WTC11 (cell line): Measurements from ENCODE around the gene IL37. TPM values are rescaled to one million over a fixed set of nuclear protein-coding genes. Genes with fewer than 3 reads are reported as not detected.

Source experiments
- ATAC-seq: fragments of 200-7000 bp; cut with Tn5 transposase; 2 replicates; pipeline ENCODE4 v1.10.0; 2021; ENCODE audit warnings: mild to moderate bottlenecking, moderate library complexity
- CTCF ChIA-PET: fragments of 300-600 bp; sonication (Branson Sonifier 250); formaldehyde crosslinking; loops from one replicate; lab custom pipeline; 2021; ENCODE audit warnings: antibody characterized with exemption; lab: Charles Lee
- POLR2A ChIA-PET: fragments of 350-600 bp; sonication (Branson Sonifier 250); formaldehyde crosslinking; loops from one replicate; lab custom pipeline; 2021; ENCODE audit warnings: antibody characterized with exemption; lab: Charles Lee
- DNase-seq: peaks from one replicate; pipeline ENCODE4 v3.0.0; 2021; ENCODE audit warnings: low spot score
- H3K27ac Mint-ChIP-seq: 2 replicates; pipeline ENCODE4 v1.8.0; 2021; ENCODE audit warnings: mixed read lengths
- H3K27me3 Mint-ChIP-seq: 2 replicates; pipeline ENCODE4 v1.8.0; 2021; ENCODE audit warnings: low read depth, mild to moderate bottlenecking, moderate library complexity, mixed read lengths
- H3K36me3 Mint-ChIP-seq: 2 replicates; pipeline ENCODE4 v1.8.0; 2021; ENCODE audit warnings: mixed read lengths
- H3K4me1 Mint-ChIP-seq: 2 replicates; pipeline ENCODE4 v1.8.0; 2022; ENCODE audit warnings: mixed read lengths
- H3K4me3 Mint-ChIP-seq: 2 replicates; pipeline ENCODE4 v1.8.0; 2021; ENCODE audit warnings: mild to moderate bottlenecking, moderate library complexity, mixed read lengths
- H3K9me3 Mint-ChIP-seq: 2 replicates; pipeline ENCODE4 v1.8.0; 2021; ENCODE audit warnings: mixed read lengths
- AR ChIP-seq: fragments of 250-450 bp; sonication (Bioruptor Pico); IDR thresholded peaks from 2 replicates; pipeline ENCODE4 v1.9.0; 2021; ENCODE audit warnings: mild to moderate bottlenecking
- CDX4 ChIP-seq: fragments of 250-450 bp; sonication (Bioruptor Pico); IDR thresholded peaks from 2 replicates; pipeline ENCODE4 v1.9.0; 2021; ENCODE audit warnings: moderate library complexity, mild to moderate bottlenecking, inconsistent platforms, borderline replicate concordance
- IRF1 ChIP-seq: sonication (generic); formaldehyde crosslinking; IDR thresholded peaks from 2 replicates; pipeline ENCODE4 v1.8.0; 2023; ENCODE audit warnings: missing genetic modification reagents
- MLX ChIP-seq: sonication (generic); formaldehyde crosslinking; IDR thresholded peaks from 2 replicates; pipeline ENCODE4 v1.8.1; 2023; ENCODE audit warnings: mild to moderate bottlenecking, missing genetic modification reagents, moderate library complexity
- MYBL2 ChIP-seq: sonication (generic); formaldehyde crosslinking; IDR thresholded peaks from 2 replicates; pipeline ENCODE4 v1.8.1; 2023; ENCODE audit warnings: mild to moderate bottlenecking, moderate library complexity, missing genetic modification reagents
- STAT6 ChIP-seq: sonication (generic); formaldehyde crosslinking; conservative IDR thresholded peaks from 2 replicates; pipeline ENCODE4 v1.8.1; 2023; ENCODE audit warnings: mild to moderate bottlenecking, low read depth, missing genetic modification reagents, moderate library complexity
- ZNF671 ChIP-seq: fragments of 250-450 bp; sonication (Bioruptor Pico); IDR thresholded peaks from 2 replicates; pipeline ENCODE4 v1.8.0; 2021; ENCODE audit warnings: mild to moderate bottlenecking
- total RNA-seq: library from RNA; stranded (reverse); gene quantifications from 3 replicates; pipeline ENCODE4 v1.2.3, GENCODE V29; 2021
- TF ChIP-seq, protein P1 (sequence below): sonication (generic); formaldehyde crosslinking; IDR thresholded peaks from 2 replicates; pipeline ENCODE4 v1.8.1; 2022; ENCODE audit warnings: mild to moderate bottlenecking, moderate library complexity, missing genetic modification reagents

The IL37 gene
- total RNA-seq, 1 experiment from 2014 or later, result 0.48 TPM

GRCh38 chr2:112891385-112891831 lies 19.6 kb upstream of the IL37 start:
- DNase-seq (no peak), ATAC-seq (no peak)
- Mint-ChIP-seq H3K27ac (no peak overlapping the region), H3K27me3 (peaks cover 5% of the 10 kb centered on the region), H3K4me3 (no peak overlapping the region), H3K9me3 (peaks cover 4% of the 10 kb centered on the region; the same call in 1 of the 2 replicates), H3K36me3 (no peaks in the 10 kb centered on the region), H3K4me1 (no peaks in the 10 kb centered on the region)
- CTCF ChIA-PET, result interaction anchor here (1.1 kb wide), 1 partner anchor 50 kb away, joined by 3 read pairs; no protein-coding TSS in a partner anchor
- POLR2A ChIA-PET, result interaction anchor here (0.6 kb wide), 1 partner anchor 50 kb away, joined by 3 read pairs; no protein-coding TSS in a partner anchor
- TF ChIP-seq MYBL2 (CRISPR knock-in tag), result no peak
- no peak for TF ChIP-seq CDX4 (CRISPR knock-in tag)
- TF ChIP-seq ZNF671 (CRISPR knock-in tag), result no peak

- no peaks in the 10 kb centered on the region for H3K36me3 Mint-ChIP-seq
- TF ChIP-seq, protein P1, sequence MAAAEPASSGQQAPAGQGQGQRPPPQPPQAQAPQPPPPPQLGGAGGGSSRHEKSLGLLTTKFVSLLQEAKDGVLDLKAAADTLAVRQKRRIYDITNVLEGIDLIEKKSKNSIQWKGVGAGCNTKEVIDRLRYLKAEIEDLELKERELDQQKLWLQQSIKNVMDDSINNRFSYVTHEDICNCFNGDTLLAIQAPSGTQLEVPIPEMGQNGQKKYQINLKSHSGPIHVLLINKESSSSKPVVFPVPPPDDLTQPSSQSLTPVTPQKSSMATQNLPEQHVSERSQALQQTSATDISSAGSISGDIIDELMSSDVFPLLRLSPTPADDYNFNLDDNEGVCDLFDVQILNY (CRISPR knock-in tag), result no peak
- TF ChIP-seq MLX (CRISPR knock-in tag) (no peak), AR (no peak), STAT6 (no peak)
- TF ChIP-seq, all 79 proteins: peak for 0
- ATAC-seq, result no peak
- Mint-ChIP-seq H3K27me3 (peaks cover 5% of the 10 kb centered on the region), H3K9me3 (peaks cover 7% of the 10 kb centered on the region; the same call in 1 of the 2 replicates), H3K4me3 (no peak overlapping the region), H3K4me1 (no peaks in the 10 kb centered on the region), H3K27ac (no peak overlapping the region)
- DNase-seq, result no peak
- POLR2A ChIA-PET, result no interaction called here
- CTCF ChIA-PET, result interaction anchor here (1.4 kb wide), 1 partner anchor 48 kb away, joined by 4 read pairs; no protein-coding TSS in a partner anchor
Measured at GRCh38 chr2:112893752-112894151, 17.2 kb upstream of the IL37 start.

DNA sequence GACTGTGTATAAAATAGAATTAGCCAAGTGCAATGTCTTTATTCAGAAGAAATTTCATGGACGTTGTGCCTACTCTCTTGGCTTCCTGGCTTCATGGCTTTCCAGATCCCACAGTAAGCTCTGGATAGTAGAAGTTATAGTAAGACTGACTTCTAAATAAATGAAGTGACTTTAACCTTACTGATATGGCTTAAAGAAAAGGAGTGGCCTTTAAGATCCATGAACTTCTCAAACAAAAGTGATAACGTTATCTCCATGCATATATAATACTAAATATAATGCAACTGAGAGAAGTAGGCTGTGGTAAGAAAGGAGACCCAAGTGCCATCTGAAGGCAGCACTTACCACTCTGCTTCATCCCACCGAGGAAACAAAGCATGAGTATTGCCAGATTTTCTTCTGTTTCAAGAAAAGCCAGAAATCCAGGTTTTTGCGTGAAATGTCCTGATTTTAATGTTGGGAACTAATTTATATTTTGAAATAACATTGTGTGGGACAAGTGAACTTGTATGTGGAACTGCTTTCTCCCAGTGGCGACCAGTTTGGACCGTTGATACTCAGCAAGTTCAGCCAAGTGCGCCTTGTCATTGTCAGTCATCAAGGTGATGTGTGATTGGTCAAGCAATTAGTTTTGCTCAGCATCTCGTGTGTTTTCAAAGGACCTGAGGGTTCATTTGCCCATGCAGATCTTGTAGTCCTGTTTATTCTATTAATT lies 13.9 kb upstream of the IL37 start:
- ATAC-seq, result no peak
- Mint-ChIP-seq H3K27me3 (peaks cover 10% of the 10 kb centered on the region), H3K4me3 (no peak overlapping the region), H3K27ac (no peak overlapping the region), H3K4me1 (no peaks in the 10 kb centered on the region), H3K9me3 (0 out of 2 replicates have a peak, but pooled peaks cover 3% of the 10 kb centered on the region), H3K36me3 (no peaks in the 10 kb centered on the region)
- POLR2A ChIA-PET, result no interaction called here
- DNase-seq, result no peak
- CTCF ChIA-PET, result interaction anchor here (1.0 kb wide), 1 partner anchor 45 kb away, joined by 3 read pairs; no protein-coding TSS in a partner anchor
- no peak for TF ChIP-seq MYBL2 (CRISPR knock-in tag)
- no peak for TF ChIP-seq IRF1 (CRISPR knock-in tag)
